ENCODE results near the gene DDX47.
A peak's percentile ranks its signal among the peaks of the same experiment; 100 is the strongest.
"Not testable (repeated sequence)": the region's sequence is repeated elsewhere in the genome, so short reads cannot be mapped to it uniquely, and the experiment has no call there.

Gene DDX47

DNA sequence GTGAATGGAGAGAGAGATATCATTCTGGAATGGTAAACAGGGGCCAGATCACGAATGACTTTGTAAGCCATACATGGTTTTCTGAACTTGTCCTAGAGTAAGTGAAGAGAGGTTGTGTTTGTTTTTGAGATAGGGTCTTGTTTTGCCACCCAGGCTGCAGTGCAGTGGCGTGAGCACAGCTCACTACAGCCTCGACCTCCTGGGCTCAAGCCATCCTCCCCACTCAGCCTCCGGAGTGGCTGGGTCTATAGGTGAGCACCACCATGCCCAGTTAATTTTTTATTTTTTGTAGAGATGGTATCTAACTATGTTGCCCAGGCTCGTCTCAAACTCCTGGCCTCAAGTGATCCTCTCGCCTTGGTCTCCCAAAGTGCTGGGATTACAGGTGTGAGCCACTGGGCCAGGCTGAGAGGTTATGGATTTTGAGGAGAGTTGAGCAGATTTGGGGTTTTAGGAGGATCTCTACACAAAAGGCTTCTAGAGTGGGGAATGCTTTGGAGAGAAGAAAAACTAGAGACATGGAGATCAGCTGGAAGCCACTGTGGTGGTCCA lies 58.5 kb downstream of the DDX47 start:
- H3K27me3 ChIP-seq, result no peaks in the 10 kb centered on the region
- H3K4me1 ChIP-seq, result no peaks in the 10 kb centered on the region
- H3K4me3 ChIP-seq, result no peak overlapping the region
- TF ChIP-seq, protein P1, sequence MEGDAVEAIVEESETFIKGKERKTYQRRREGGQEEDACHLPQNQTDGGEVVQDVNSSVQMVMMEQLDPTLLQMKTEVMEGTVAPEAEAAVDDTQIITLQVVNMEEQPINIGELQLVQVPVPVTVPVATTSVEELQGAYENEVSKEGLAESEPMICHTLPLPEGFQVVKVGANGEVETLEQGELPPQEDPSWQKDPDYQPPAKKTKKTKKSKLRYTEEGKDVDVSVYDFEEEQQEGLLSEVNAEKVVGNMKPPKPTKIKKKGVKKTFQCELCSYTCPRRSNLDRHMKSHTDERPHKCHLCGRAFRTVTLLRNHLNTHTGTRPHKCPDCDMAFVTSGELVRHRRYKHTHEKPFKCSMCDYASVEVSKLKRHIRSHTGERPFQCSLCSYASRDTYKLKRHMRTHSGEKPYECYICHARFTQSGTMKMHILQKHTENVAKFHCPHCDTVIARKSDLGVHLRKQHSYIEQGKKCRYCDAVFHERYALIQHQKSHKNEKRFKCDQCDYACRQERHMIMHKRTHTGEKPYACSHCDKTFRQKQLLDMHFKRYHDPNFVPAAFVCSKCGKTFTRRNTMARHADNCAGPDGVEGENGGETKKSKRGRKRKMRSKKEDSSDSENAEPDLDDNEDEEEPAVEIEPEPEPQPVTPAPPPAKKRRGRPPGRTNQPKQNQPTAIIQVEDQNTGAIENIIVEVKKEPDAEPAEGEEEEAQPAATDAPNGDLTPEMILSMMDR (IDR thresholded peaks at IDR 0.05), result no peak
- intact Hi-C loops (cut with DNase I; ENCODE audit: low total_unique reads), result no loop called here
- no peaks in the 10 kb centered on the region for H3K9me3 ChIP-seq
- H3K27ac ChIP-seq, result no peak overlapping the region
- DNase-seq, result no peak
- H3K36me3 ChIP-seq, result no peaks in the 10 kb centered on the region

DNA sequence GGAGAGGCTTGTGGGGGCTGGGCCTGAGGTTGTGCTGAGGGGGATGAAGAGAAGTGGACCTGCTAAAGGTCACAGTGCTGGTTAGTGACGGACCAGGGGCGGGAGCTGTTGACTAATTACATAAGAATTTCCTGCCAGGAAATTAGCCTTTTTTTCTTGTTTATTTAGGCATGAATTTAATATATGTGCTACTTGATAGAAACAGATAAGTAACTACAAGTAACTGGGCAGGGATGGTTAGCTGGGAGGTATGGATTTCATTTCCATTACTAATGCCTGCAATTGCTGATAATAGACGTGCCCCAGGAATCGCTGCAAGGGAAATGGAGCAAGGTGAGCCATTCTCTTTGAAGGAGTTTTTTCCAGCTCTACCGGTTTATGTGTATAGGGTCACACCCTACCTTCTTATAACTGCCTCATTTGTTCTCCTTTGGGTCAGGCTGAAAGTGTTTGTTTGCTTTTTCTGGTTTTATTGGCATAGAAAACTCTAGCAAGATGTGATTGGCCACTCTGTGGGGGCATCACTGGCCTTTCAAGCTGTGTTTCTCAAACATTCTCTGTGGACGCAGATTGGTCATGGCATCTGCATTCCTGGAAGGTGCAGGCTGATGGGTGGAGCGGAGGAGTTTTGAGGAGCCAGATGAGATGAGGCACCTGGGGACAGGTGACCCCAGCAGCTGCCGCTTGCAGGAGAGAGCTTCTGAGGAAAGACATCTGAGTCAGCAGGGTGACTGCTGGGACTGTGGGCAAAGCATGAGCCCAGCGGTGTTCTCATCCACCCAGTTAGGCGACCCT lies 59.2 kb downstream of the DDX47 start:
- no peak for DNase-seq
- no peaks in the 10 kb centered on the region for H3K36me3 ChIP-seq
- H3K27ac ChIP-seq, result no peak overlapping the region
- H3K9me3 ChIP-seq, result no peaks in the 10 kb centered on the region
- no peaks in the 10 kb centered on the region for H3K27me3 ChIP-seq
- TF ChIP-seq, protein P1 (IDR thresholded peaks at IDR 0.05), result no peak
- peaks cover 0 to 3% (median under 1%) of the 10 kb centered on the region in 4 donors for H3K4me1 ChIP-seq
- intact Hi-C loops (cut with DNase I; ENCODE audit: low total_unique reads), result no loop called here
- no peak overlapping the region for H3K4me3 ChIP-seq

DNA sequence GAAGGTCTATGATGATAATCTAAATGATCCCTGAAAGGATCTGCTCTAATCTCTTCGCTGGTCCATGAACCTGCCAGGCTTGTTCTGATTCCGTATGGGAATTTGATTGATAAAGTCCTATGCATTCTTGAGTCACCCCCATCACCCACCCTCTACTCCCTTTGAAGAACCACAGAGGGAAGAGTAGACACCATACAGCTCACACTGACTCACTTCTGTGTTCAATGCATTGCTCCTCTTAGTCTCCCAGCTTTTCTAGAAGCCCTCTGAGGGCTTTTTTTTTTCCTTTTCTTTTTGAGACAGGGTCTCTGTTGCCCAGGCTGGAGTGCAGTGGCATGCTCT lies 59.8 kb downstream of the DDX47 start:
- intact Hi-C loops (cut with DNase I; ENCODE audit: low total_unique reads), result no loop called here
- Histone ChIP-seq H3K9me3 (no peaks in the 10 kb centered on the region), H3K36me3 (no peaks in the 10 kb centered on the region), H3K27me3 (no peaks in the 10 kb centered on the region), H3K27ac (no peak overlapping the region), H3K4me3 (no peak overlapping the region), H3K4me1 (peaks cover 0 to 9% (median 4%) of the 10 kb centered on the region in 4 donors)
- TF ChIP-seq, protein P1 (IDR thresholded peaks at IDR 0.05), result no peak
- no peak for DNase-seq

DNA sequence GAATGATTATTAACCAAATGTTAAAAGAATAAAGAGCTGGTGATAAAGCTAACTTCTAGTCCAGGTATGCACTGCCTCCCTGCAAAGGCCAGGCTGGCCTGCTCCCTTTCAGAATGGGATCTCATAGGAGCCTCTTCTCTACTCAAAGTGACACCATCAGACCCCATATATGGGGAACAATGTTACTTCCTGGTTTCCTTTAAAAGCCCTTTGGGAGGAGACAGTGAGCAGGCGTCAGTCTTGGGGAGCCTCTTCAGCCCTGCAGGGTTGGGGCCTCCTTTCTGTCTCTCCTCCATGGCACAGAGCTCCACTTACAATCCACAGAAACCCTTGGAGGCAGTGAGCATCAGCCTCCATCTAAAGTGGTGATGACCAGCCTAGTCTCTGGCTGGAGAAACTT lies 60.9 kb downstream of the DDX47 start:
- Histone ChIP-seq H3K4me3 (no peak overlapping the region), H3K9me3 (no peaks in the 10 kb centered on the region), H3K36me3 (no peaks in the 10 kb centered on the region), H3K4me1 (peaks cover 0 to 12% (median 5%) of the 10 kb centered on the region in 4 donors), H3K27me3 (no peaks in the 10 kb centered on the region), H3K27ac (no peak overlapping the region)
- intact Hi-C loops (cut with DNase I; ENCODE audit: low total_unique reads), result no loop called here
- no peak for DNase-seq
- TF ChIP-seq, protein P1 (IDR thresholded peaks at IDR 0.05), result no peak

DNA sequence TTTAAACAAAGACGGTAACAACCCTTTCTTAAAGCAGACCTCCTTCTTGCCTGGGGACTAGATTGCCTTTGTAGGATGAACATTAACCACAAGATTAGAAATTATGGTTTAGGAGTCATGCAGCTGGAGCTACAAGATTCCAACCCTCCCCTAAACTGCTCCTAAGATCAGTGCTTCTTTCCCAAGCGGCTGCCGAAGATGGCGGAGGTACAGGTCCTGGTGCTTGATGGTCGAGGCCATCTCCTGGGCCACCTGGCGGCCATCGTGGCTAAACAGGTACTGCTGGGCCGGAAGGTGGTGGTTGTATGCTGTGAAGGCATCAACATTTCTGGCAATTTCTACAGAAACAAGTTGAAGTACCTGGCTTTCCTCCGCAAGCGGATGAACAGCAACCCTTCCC lies 62.2 kb downstream of the DDX47 start:
- H3K27me3 ChIP-seq; H3K36me3 ChIP-seq; H3K4me3 ChIP-seq; H3K9me3 ChIP-seq; DNase-seq; intact Hi-C loops (cut with DNase I; ENCODE audit: low total_unique reads); H3K27ac ChIP-seq: not testable (repeated sequence)
- peaks cover 0 to 12% (median 5%) of the 10 kb centered on the region in 4 donors for H3K4me1 ChIP-seq

DNA sequence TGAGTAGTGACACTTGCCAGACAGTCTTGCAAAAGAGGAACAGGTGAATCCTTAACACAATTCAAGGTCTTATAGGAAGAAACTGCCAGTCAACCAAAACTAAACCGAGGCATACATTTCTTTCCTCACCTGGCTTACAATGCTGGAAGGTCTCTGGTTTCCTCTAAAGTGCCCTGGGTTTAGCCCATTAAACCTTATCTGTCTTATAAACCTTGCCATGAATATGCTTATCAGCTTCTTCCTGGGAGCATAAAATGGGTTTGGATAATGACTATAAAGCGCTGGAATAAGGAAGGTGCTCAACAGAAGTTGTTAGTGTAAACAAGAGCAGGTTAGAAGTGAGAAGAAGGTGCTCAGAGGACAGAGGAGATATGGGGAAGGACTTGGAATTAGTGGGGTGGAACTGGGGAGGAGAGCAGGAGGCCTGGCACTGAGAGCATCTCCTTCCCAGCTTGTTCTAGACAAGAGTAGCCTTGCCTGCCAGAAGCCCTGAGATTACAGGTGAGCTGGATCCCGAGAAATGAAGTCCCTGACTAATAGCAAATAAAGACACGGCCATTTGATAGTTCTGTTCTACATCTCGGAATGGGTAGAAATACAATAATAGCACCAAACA lies 64.1 kb downstream of the DDX47 start:
- Histone ChIP-seq H3K27ac (peak overlapping the region; percentile 34 to 42), H3K4me1 (peaks cover 0 to 16% (median 5%) of the 10 kb centered on the region in 4 donors), H3K27me3 (no peaks in the 10 kb centered on the region), H3K36me3 (no peaks in the 10 kb centered on the region), H3K4me3 (no peak overlapping the region), H3K9me3 (no peaks in the 10 kb centered on the region)
- TF ChIP-seq, protein P1 (IDR thresholded peaks at IDR 0.05), result no peak
- intact Hi-C loops (cut with DNase I; ENCODE audit: low total_unique reads), result no loop called here
- no peak for DNase-seq
